Measurements from ENCODE around the gene TIRAP. TPM values are rescaled to one million over a fixed set of nuclear protein-coding genes. Genes with fewer than 3 reads are reported as not detected.

Gene TIRAP
- total RNA-seq, 1 donor, result 9.8 TPM

- no peak for TF ChIP-seq CTCF (IDR thresholded peaks at IDR 0.05; ENCODE audit: extremely low read depth, low read depth, low read length)
- Histone ChIP-seq H3K4me2 (ENCODE audit: insufficient read depth, low read length) (no peak overlapping the region), H4K20me1 (ENCODE audit: insufficient read depth, low read length) (no peaks in the 10 kb centered on the region), H3K9me3 (ENCODE audit: low read depth, low read length) (no peaks in the 10 kb centered on the region), H3K36me3 (ENCODE audit: insufficient read depth, low read length) (peaks cover 23% of the 10 kb centered on the region), H2AFZ (ENCODE audit: low read length) (no peak overlapping the region), H3K4me1 (ENCODE audit: insufficient read depth, low read length) (peaks cover 5% of the 10 kb centered on the region), H3K4me3 (ENCODE audit: insufficient read depth, low read length) (no peak overlapping the region), H3K27ac (ENCODE audit: low read depth, low read length) (no peak overlapping the region), H3K79me2 (ENCODE audit: insufficient read depth, low read length) (no peaks in the 10 kb centered on the region), H3K27me3 (ENCODE audit: insufficient read depth, low read length) (no peaks in the 10 kb centered on the region)
- no peak for DNase-seq (ENCODE audit: insufficient read length, low spot score, missing footprints)
These were observed 5.6 kb upstream of the TIRAP start for GRCh38 chr11:126277322-126277721.

DNA sequence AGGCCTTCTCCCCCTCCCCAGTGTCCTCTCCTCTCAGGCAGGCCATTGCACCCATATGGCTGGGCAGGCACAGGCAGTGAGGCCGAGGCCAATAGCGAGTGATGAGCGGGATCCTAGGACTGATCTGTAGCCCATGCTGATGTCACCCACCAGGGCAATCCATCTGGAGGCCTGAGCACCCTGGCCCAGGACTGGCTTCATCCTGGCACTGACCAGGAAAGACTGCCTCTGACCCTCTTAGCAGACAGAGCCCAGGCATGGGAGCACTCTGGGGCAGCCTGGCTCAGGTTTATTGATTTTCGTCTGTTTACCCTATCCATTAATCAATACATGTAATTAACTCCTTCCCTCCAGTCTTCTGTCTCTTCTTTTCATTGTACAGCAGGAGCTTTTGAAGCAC lies 5.1 kb upstream of the TIRAP start:
- no peak for DNase-seq (ENCODE audit: insufficient read length, low spot score, missing footprints)
- Histone ChIP-seq H3K27ac (ENCODE audit: low read depth, low read length) (no peak overlapping the region), H3K27me3 (ENCODE audit: insufficient read depth, low read length) (no peaks in the 10 kb centered on the region), H3K36me3 (ENCODE audit: insufficient read depth, low read length) (peaks cover 23% of the 10 kb centered on the region), H3K79me2 (ENCODE audit: insufficient read depth, low read length) (no peaks in the 10 kb centered on the region), H2AFZ (ENCODE audit: low read length) (no peak overlapping the region), H3K4me1 (ENCODE audit: insufficient read depth, low read length) (peaks cover 8% of the 10 kb centered on the region), H3K4me2 (ENCODE audit: insufficient read depth, low read length) (no peak overlapping the region), H4K20me1 (ENCODE audit: insufficient read depth, low read length) (no peaks in the 10 kb centered on the region), H3K4me3 (ENCODE audit: insufficient read depth, low read length) (no peak overlapping the region), H3K9me3 (ENCODE audit: low read depth, low read length) (no peaks in the 10 kb centered on the region)
- no peak for TF ChIP-seq CTCF (IDR thresholded peaks at IDR 0.05; ENCODE audit: extremely low read depth, low read depth, low read length)

- H3K27ac ChIP-seq (ENCODE audit: low read depth, low read length), result no peak overlapping the region
- DNase-seq (ENCODE audit: insufficient read length, low spot score, missing footprints), result no peak
- no peaks in the 10 kb centered on the region for H4K20me1 ChIP-seq (ENCODE audit: insufficient read depth, low read length)
- H2AFZ ChIP-seq (ENCODE audit: low read length), result no peak overlapping the region
- peaks cover 13% of the 10 kb centered on the region for H3K4me1 ChIP-seq (ENCODE audit: insufficient read depth, low read length)
- peaks cover 13% of the 10 kb centered on the region for H3K36me3 ChIP-seq (ENCODE audit: insufficient read depth, low read length)
- no peak for TF ChIP-seq CTCF (IDR thresholded peaks at IDR 0.05; ENCODE audit: extremely low read depth, low read depth, low read length)
- H3K79me2 ChIP-seq (ENCODE audit: insufficient read depth, low read length), result no peaks in the 10 kb centered on the region
- H3K27me3 ChIP-seq (ENCODE audit: insufficient read depth, low read length), result no peaks in the 10 kb centered on the region
- H3K4me2 ChIP-seq (ENCODE audit: insufficient read depth, low read length), result no peak overlapping the region
- no peaks in the 10 kb centered on the region for H3K9me3 ChIP-seq (ENCODE audit: low read depth, low read length)
- H3K4me3 ChIP-seq (ENCODE audit: insufficient read depth, low read length), result no peak overlapping the region
These were observed 3.7 kb upstream of the TIRAP start for GRCh38 chr11:126279191-126279590.

DNA sequence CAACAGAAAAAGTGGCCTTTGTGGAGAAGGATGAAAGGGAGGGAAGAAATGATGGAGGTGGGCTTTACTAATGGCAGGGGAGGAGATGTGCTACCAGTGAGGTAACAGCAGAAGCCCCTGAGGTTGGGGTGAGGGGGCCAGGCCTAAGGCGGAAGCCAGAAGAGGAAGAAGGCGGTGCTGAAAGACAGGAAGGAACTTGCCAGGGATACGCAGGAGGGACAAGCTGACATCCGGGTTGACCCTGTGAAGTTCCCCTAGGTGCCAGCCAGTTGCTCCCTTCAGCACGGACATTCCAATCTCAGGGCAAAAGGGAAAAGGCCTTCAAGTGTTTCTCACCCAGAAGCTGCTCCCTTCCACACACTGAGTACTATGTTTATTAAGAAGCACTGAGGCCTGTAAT lies 2.3 kb upstream of the TIRAP start:
- no peak for DNase-seq (ENCODE audit: insufficient read length, low spot score, missing footprints)
- no peaks in the 10 kb centered on the region for H3K9me3 ChIP-seq (ENCODE audit: low read depth, low read length)
- H3K4me3 ChIP-seq (ENCODE audit: insufficient read depth, low read length), result no peak overlapping the region
- no peak overlapping the region for H3K27ac ChIP-seq (ENCODE audit: low read depth, low read length)
- TF ChIP-seq CTCF (IDR thresholded peaks at IDR 0.05; ENCODE audit: extremely low read depth, low read depth, low read length), result no peak
- no peak overlapping the region for H3K4me2 ChIP-seq (ENCODE audit: insufficient read depth, low read length)
- peaks cover 4% of the 10 kb centered on the region for H3K36me3 ChIP-seq (ENCODE audit: insufficient read depth, low read length)
- no peak overlapping the region for H2AFZ ChIP-seq (ENCODE audit: low read length)
- no peaks in the 10 kb centered on the region for H3K27me3 ChIP-seq (ENCODE audit: insufficient read depth, low read length)
- peaks cover under 1% of the 10 kb centered on the region for H3K79me2 ChIP-seq (ENCODE audit: insufficient read depth, low read length)
- H3K4me1 ChIP-seq (ENCODE audit: insufficient read depth, low read length), result peaks cover 21% of the 10 kb centered on the region
- no peaks in the 10 kb centered on the region for H4K20me1 ChIP-seq (ENCODE audit: insufficient read depth, low read length)

Measured in osteoblast (primary cell).